Measurements from ENCODE around the gene KIR3DL2. TPM values are rescaled to one million over a fixed set of nuclear protein-coding genes. Genes with fewer than 3 reads are reported as not detected.
"Not testable (repeated sequence)": the region's sequence is repeated elsewhere in the genome, so short reads cannot be mapped to it uniquely, and the experiment has no call there.

KIR3DL2 gene
- total and polyA plus RNA-seq, 12 donors: 0.03 to 0.15 TPM; not detected in 10

- intact Hi-C loops (cut with DNase I); H3K4me3 ChIP-seq; H3K4me1 ChIP-seq (replicated peaks in 1 of 2); H3K27me3 ChIP-seq; DNase-seq; H3K27ac ChIP-seq; H3K9me3 ChIP-seq (replicated peaks in 1 of 3); H3K36me3 ChIP-seq (replicated peaks in 1 of 2): not testable (repeated sequence)
- WGBS, 4 donors: 84 to 95% (median 90%) methylated on average over 6 to 14 of the region's 14 CpGs
These were observed 17.7 kb upstream of the KIR3DL2 start, which contains the start of gene KIR2DS4 for GRCh38 chr19:54832496-54832895. KIR2DS4 (plus strand) TSS chr19:54832676.

GRCh38 chr19:54835126-54835525, 15.1 kb upstream of the KIR3DL2 start:
- intact Hi-C loops (cut with DNase I); H3K4me1 ChIP-seq (replicated peaks in 1 of 2); DNase-seq; H3K4me3 ChIP-seq; H3K9me3 ChIP-seq (replicated peaks in 1 of 3); H3K36me3 ChIP-seq (replicated peaks in 1 of 2); H3K27ac ChIP-seq; H3K27me3 ChIP-seq: not testable (repeated sequence)
- WGBS, 4 donors: 66 to 100% (median 75%) methylated on average over 1 to 5 of the region's 5 CpGs

GRCh38 chr19:54837522-54837921, 12.7 kb upstream of the KIR3DL2 start:
- 28 to 49% (median 48%) methylated on average over 2 of the region's 2 CpGs; no CpG with 5 or more reads in 1 of the 4 donors for WGBS, 4 donors
- intact Hi-C loops (cut with DNase I); H3K27me3 ChIP-seq; DNase-seq; H3K4me3 ChIP-seq; H3K27ac ChIP-seq; H3K9me3 ChIP-seq (replicated peaks in 1 of 3); H3K36me3 ChIP-seq (replicated peaks in 1 of 2); H3K4me1 ChIP-seq (replicated peaks in 1 of 2): not testable (repeated sequence)

GRCh38 chr19:54843171-54843570, 7.1 kb upstream of the KIR3DL2 start:
- DNase-seq; H3K4me3 ChIP-seq; H3K27ac ChIP-seq; H3K9me3 ChIP-seq (replicated peaks in 1 of 3); H3K27me3 ChIP-seq; H3K4me1 ChIP-seq (replicated peaks in 1 of 2); intact Hi-C loops (cut with DNase I); H3K36me3 ChIP-seq (replicated peaks in 1 of 2): not testable (repeated sequence)
- 53 to 64% (median 60%) methylated on average over 8 of the region's 8 CpGs for WGBS, 4 donors

- Histone ChIP-seq H3K4me3 (no peak overlapping the region), H3K27me3 (no peaks in the 10 kb centered on the region), H3K4me1 (replicated peaks in 1 of 2) (no peaks in the 10 kb centered on the region), H3K9me3 (replicated peaks in 1 of 3) (no peaks in the 10 kb centered on the region), H3K36me3 (replicated peaks in 1 of 2) (no peaks in the 10 kb centered on the region), H3K27ac (no peak overlapping the region)
- 37 to 74% (median 70%) methylated on average over 1 to 2 of the region's 2 CpGs for WGBS, 4 donors
- no peak for DNase-seq
- intact Hi-C loops (cut with DNase I): no loop called here
- TF ChIP-seq POLR2A (IDR thresholded peaks at IDR 0.05): no peak
- TF ChIP-seq CTCF (IDR thresholded peaks at IDR 0.05): no peak
These were observed 687 bp downstream of the KIR3DL2 start for GRCh38 chr19:54850930-54851329.

- no peaks in the 10 kb centered on the region for H3K36me3 ChIP-seq (replicated peaks in 1 of 2)
- WGBS, 4 donors: 75 to 84% (median 76%) methylated on average over 7 of the region's 7 CpGs
- no peaks in the 10 kb centered on the region for H3K27me3 ChIP-seq
- DNase-seq: no peak
- H3K4me1 ChIP-seq (replicated peaks in 1 of 2): no peaks in the 10 kb centered on the region
- no peak overlapping the region for H3K27ac ChIP-seq
- no peak overlapping the region for H3K4me3 ChIP-seq
- TF ChIP-seq CTCF (IDR thresholded peaks at IDR 0.05) (no peak), POLR2A (IDR thresholded peaks at IDR 0.05) (no peak)
- H3K9me3 ChIP-seq (replicated peaks in 1 of 3): no peaks in the 10 kb centered on the region
- intact Hi-C loops (cut with DNase I): no loop called here
These were observed 1.1 kb downstream of the KIR3DL2 start for GRCh38 chr19:54851353-54851752.

- H3K9me3 ChIP-seq (replicated peaks in 1 of 3); H3K27me3 ChIP-seq; H3K36me3 ChIP-seq (replicated peaks in 1 of 2); H3K27ac ChIP-seq; intact Hi-C loops (cut with DNase I); DNase-seq; H3K4me3 ChIP-seq; H3K4me1 ChIP-seq (replicated peaks in 1 of 2): not testable (repeated sequence)
- 32 to 40% (median 37%) methylated on average over 1 of the region's 1 CpG for WGBS, 4 donors
These were observed 5.0 kb downstream of the KIR3DL2 start for GRCh38 chr19:54855241-54855640.

- DNase-seq; H3K36me3 ChIP-seq (replicated peaks in 1 of 2); intact Hi-C loops (cut with DNase I); H3K4me1 ChIP-seq (replicated peaks in 1 of 2); H3K9me3 ChIP-seq (replicated peaks in 1 of 3); H3K27me3 ChIP-seq; H3K27ac ChIP-seq; H3K4me3 ChIP-seq: not testable (repeated sequence)
- WGBS, 4 donors: 17 to 70% (median 63%) methylated on average over 1 to 3 of the region's 3 CpGs
These were observed 8.2 kb downstream of the KIR3DL2 start for GRCh38 chr19:54858476-54858875.

GRCh38 chr19:54859421-54859820, 9.2 kb downstream of the KIR3DL2 start:
- H3K36me3 ChIP-seq (replicated peaks in 1 of 2); intact Hi-C loops (cut with DNase I); H3K9me3 ChIP-seq (replicated peaks in 1 of 3); DNase-seq; H3K4me3 ChIP-seq; H3K27ac ChIP-seq; H3K4me1 ChIP-seq (replicated peaks in 1 of 2); H3K27me3 ChIP-seq: not testable (repeated sequence)
- WGBS, 4 donors: 40 to 67% (median 58%) methylated on average over 3 to 7 of the region's 7 CpGs

GRCh38 chr19:54863459-54863858, 13.2 kb downstream of the KIR3DL2 start:
- intact Hi-C loops (cut with DNase I); H3K9me3 ChIP-seq (replicated peaks in 1 of 3); H3K27ac ChIP-seq; H3K27me3 ChIP-seq; H3K36me3 ChIP-seq (replicated peaks in 1 of 2); H3K4me3 ChIP-seq; DNase-seq; H3K4me1 ChIP-seq (replicated peaks in 1 of 2): not testable (repeated sequence)
- WGBS, 4 donors: 72 to 100% (median 90%) methylated on average over 1 to 2 of the region's 3 CpGs
